DND-41 (cell line): Measurements from ENCODE around the gene WDR38.

Experiments used
- ATAC-seq: fragments of 200-7000 bp; cut with Tn5 transposase; 3 replicates; pipeline ENCODE4 v1.9.1; 2021; ENCODE audit warnings: low read depth; ENCODE audit not compliant: insufficient read depth
- DNase-seq: peaks from one replicate; pipeline ENCODE4 v3.0.0-alpha.2; 2020
- H2AFZ ChIP-seq: 2 replicates; pipeline ENCODE4 v1.6.0; 2012; ENCODE audit warnings: low read depth, low read length
- H3K27ac ChIP-seq: 2 replicates; pipeline ENCODE4 v1.5.1; 2012; ENCODE audit warnings: low read length, inconsistent platforms
- H3K27me3 ChIP-seq: fragments of 200-600 bp; sonication (generic); 2 replicates; pipeline ENCODE4 v1.6.0; 2012; ENCODE audit warnings: low read length, mild to moderate bottlenecking, inconsistent platforms; ENCODE audit not compliant: insufficient read depth, poor library complexity
- H3K36me3 ChIP-seq: 2 replicates; pipeline ENCODE4 v1.5.1; 2012; ENCODE audit warnings: low read length, inconsistent platforms; ENCODE audit not compliant: insufficient read depth
- H3K4me1 ChIP-seq: 2 replicates; pipeline ENCODE4 v1.5.1; 2012; ENCODE audit warnings: mild to moderate bottlenecking, low read length; ENCODE audit not compliant: insufficient read depth
- H3K4me2 ChIP-seq: 2 replicates; pipeline ENCODE4 v1.6.0; 2012; ENCODE audit warnings: mild to moderate bottlenecking, moderate library complexity, low read length, inconsistent platforms; ENCODE audit not compliant: insufficient read depth
- H3K4me3 ChIP-seq, 2 experiments: fragments of 200-600 bp in 1 of 2; shearing (Covaris generic) in 1 of 2; 2 replicates each; pipeline ENCODE4 v1.5.1; 2012 to 2016; ENCODE audit warnings: inconsistent platforms in 2 of 2, low read length in 2 of 2, mild to moderate bottlenecking in 2 of 2, low read depth in 1 of 2, moderate library complexity in 1 of 2
- H3K79me2 ChIP-seq: 2 replicates; pipeline ENCODE4 v1.6.0; 2012; ENCODE audit warnings: low read length, inconsistent platforms; ENCODE audit not compliant: insufficient read depth
- H3K9ac ChIP-seq: 2 replicates; pipeline ENCODE4 v1.6.0; 2012; ENCODE audit warnings: low read depth, mild to moderate bottlenecking, inconsistent platforms, low read length, moderate library complexity
- H3K9me3 ChIP-seq: 2 replicates; pipeline ENCODE4 v1.5.1; 2012; ENCODE audit warnings: low read length, moderate library complexity, mild to moderate bottlenecking, inconsistent platforms; ENCODE audit not compliant: insufficient read depth, severe bottlenecking
- H4K20me1 ChIP-seq: 2 replicates; pipeline ENCODE4 v1.6.0; 2012; ENCODE audit warnings: low read length; ENCODE audit not compliant: insufficient read depth
- CTCF ChIP-seq: IDR thresholded peaks from 2 replicates; pipeline ENCODE4 v1.5.1; 2012; ENCODE audit warnings: borderline replicate concordance, low read length, moderate library complexity, mild to moderate bottlenecking; ENCODE audit not compliant: poor library complexity, severe bottlenecking; ENCODE audit errors: extremely low read depth
- EZH2 ChIP-seq: IDR thresholded peaks from 3 replicates; pipeline ENCODE4 v1.6.1; 2012; ENCODE audit warnings: borderline replicate concordance, low read depth, mild to moderate bottlenecking, moderate library complexity, low read length, inconsistent platforms; ENCODE audit not compliant: severe bottlenecking

Gene WDR38

DNA sequence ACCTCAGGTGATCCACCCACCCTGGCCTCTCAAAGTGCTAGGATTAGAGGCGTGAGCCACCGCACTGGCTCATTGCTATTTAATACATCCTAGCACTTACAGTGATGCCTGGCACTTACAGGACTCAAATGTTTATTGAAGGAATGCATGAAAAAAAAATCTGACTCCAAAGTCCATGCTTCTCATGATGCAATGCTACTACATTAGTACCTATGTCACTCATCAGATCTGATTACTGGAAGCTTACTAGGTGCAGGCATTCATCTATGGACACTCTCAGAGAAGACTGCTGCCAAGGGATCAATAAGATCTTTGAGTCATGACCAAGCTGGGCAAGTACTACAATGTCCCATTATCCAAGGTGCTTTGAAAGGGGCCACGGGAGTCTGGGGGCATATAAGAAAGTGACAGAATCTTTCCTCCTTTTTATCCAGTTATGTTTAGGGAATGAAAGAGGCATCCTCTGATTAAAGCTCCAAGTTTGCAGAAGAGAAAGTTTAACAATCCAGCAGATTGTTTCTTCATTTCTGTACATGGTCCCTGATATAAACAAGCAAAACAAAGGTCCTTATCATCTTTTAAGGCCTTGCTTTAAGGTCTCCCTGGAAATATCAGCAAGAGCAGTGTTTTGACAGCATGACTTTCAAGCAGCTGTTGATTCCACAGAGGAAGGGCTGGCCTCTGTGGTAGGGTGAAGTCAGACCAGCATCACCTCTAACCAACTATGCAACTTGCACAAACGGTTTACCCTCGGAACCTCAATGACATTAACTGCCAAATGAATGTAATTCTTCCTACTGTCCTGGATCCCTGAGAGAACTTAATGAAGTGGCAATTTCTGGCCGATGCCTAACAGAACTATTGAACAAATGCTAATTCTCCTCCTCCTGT is 44.6 kb downstream of the WDR38 start:
- no peaks in the 10 kb centered on the region for H3K9me3 ChIP-seq
- H3K27me3 ChIP-seq = no peaks in the 10 kb centered on the region
- H4K20me1 ChIP-seq = no peaks in the 10 kb centered on the region
- peaks cover 59% of the 10 kb centered on the region for H3K36me3 ChIP-seq
- H3K4me1 ChIP-seq = no peaks in the 10 kb centered on the region
- no peak overlapping the region for H3K9ac ChIP-seq
- no peak for DNase-seq
- no peak overlapping the region for H3K4me3 ChIP-seq
- TF ChIP-seq CTCF (no peak), EZH2 (no peak)
- no peaks in the 10 kb centered on the region for H3K79me2 ChIP-seq
- no peak overlapping the region for H3K27ac ChIP-seq
- no peak for ATAC-seq
- no peak overlapping the region for H3K4me2 ChIP-seq
- H2AFZ ChIP-seq = no peak overlapping the region

- no peak overlapping the region for H3K9ac ChIP-seq
- no peaks in the 10 kb centered on the region for H3K27me3 ChIP-seq
- peaks cover 48% of the 10 kb centered on the region for H3K36me3 ChIP-seq
- no peaks in the 10 kb centered on the region for H3K9me3 ChIP-seq
- H3K4me3 ChIP-seq = no peak overlapping the region
- no peaks in the 10 kb centered on the region for H3K4me1 ChIP-seq
- H3K79me2 ChIP-seq = no peaks in the 10 kb centered on the region
- ATAC-seq (no peak), DNase-seq (no peak)
- no peak overlapping the region for H2AFZ ChIP-seq
- no peak overlapping the region for H3K27ac ChIP-seq
- H4K20me1 ChIP-seq = no peaks in the 10 kb centered on the region
- TF ChIP-seq EZH2 (no peak), CTCF (no peak)
- H3K4me2 ChIP-seq = no peak overlapping the region
These were observed 46.6 kb downstream of the WDR38 start for GRCh38 chr9:124899845-124900244.

DNA sequence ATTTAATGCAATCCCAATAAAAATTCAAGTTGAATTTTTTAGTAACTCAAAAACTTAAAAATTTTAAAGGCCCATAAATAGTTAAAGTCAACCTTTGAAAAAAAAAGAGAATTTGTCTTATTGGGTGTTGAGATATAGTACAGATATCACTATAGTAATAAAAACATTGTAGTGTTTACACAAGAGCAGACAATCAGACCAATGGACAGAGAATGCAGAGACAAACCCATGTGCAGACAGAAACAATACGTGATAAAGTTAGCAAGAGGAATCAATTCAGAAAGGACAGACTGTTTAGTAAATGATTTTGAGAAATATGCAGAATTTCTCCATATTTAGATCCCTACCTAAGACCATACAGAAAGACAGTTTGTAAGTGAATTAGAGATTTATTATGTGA is 53.7 kb downstream of the WDR38 start:
- no peaks in the 10 kb centered on the region for H4K20me1 ChIP-seq
- H3K36me3 ChIP-seq = peaks cover 32% of the 10 kb centered on the region
- H3K9ac ChIP-seq = no peak overlapping the region
- H3K27me3 ChIP-seq = no peaks in the 10 kb centered on the region
- no peak overlapping the region for H3K4me2 ChIP-seq
- DNase-seq (no peak), ATAC-seq (no peak)
- no peak overlapping the region for H2AFZ ChIP-seq
- no peak overlapping the region for H3K4me3 ChIP-seq
- no peak overlapping the region for H3K27ac ChIP-seq
- H3K9me3 ChIP-seq = no peaks in the 10 kb centered on the region
- H3K79me2 ChIP-seq = no peaks in the 10 kb centered on the region
- TF ChIP-seq EZH2 = no peak
- no peak for TF ChIP-seq CTCF
- H3K4me1 ChIP-seq = no peaks in the 10 kb centered on the region
